Measurements from ENCODE around the gene UBE2G1. TPM values are rescaled to one million over a fixed set of nuclear protein-coding genes. Genes with fewer than 3 reads are reported as not detected.

UBE2G1 gene
- total RNA-seq, 1 donor: 45.3 TPM

DNA sequence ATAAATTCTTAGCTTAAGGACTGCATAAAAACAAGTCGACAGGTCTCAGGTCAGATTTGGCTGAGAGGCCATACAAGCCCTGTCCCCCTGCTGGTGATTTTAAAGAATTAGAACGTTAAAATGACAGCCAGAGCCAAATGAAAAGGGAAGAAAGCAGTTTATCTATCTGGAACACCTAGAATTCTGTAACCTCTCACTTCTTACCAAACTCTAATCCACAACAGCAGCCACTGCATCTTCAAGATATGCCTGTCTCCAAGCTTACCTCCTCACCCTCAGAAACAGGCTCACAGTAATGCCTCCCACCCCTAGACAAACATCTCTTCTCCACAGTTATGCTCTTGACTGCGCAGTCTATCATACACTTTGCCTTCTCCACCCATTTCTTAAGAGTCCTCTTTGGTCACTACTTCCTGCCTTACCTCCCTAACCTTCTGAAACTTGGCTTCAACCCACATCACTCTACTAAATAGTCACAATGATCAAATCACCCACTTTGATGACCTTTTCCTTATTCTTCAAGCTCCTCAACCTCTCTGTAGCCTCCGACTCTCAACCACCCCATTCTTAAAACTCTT is 116.9 kb downstream of the UBE2G1 start:
- H3K4me3 ChIP-seq (ENCODE audit: low read depth, low read length): no peak overlapping the region
- peak; percentile 59 for DNase-seq (ENCODE audit: low read depth)
- TF ChIP-seq, protein P1, sequence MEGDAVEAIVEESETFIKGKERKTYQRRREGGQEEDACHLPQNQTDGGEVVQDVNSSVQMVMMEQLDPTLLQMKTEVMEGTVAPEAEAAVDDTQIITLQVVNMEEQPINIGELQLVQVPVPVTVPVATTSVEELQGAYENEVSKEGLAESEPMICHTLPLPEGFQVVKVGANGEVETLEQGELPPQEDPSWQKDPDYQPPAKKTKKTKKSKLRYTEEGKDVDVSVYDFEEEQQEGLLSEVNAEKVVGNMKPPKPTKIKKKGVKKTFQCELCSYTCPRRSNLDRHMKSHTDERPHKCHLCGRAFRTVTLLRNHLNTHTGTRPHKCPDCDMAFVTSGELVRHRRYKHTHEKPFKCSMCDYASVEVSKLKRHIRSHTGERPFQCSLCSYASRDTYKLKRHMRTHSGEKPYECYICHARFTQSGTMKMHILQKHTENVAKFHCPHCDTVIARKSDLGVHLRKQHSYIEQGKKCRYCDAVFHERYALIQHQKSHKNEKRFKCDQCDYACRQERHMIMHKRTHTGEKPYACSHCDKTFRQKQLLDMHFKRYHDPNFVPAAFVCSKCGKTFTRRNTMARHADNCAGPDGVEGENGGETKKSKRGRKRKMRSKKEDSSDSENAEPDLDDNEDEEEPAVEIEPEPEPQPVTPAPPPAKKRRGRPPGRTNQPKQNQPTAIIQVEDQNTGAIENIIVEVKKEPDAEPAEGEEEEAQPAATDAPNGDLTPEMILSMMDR (IDR thresholded peaks at IDR 0.05; ENCODE audit: insufficient read depth, low read depth, low read length): peak; percentile 64

DNA sequence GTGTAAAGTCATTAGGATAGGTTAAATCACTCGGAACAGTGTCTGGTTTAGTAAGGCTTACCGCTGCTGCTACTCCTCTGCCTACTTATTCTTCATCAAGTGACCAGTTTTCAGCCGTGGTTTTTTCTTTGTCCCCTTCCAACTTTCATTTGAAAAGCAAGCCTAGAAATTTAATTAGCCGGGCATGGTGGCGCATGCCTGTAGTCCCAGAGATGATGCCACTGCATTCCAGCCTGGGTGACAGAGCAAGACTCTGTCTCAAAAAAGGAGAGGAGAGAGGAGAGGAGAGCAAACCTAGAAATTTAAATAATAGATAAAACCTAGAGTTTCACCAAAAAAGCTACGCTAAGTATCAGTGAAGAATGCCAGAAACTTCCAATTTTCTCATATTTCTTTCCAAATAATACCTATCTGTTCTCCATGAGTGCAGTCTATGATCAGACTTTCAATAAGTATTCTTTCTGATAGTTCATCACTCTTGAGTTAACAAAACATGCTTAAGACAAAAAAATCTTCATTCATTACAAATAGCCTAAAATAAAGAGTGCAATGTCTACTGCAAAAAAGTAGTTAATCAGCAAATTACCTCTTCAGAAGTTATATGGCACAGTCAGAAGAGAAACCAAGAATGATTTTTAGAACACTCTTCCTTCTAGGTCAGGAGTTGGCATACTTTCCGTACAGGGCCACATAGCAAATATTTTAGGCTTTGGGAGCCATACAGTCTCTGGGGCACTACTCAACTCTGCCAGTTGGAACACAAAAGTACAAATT is 117.8 kb downstream of the UBE2G1 start:
- TF ChIP-seq, protein P1 (IDR thresholded peaks at IDR 0.05; ENCODE audit: insufficient read depth, low read depth, low read length): no peak
- no peak for DNase-seq (ENCODE audit: low read depth)
- no peak overlapping the region for H3K4me3 ChIP-seq (ENCODE audit: low read depth, low read length)

DNA sequence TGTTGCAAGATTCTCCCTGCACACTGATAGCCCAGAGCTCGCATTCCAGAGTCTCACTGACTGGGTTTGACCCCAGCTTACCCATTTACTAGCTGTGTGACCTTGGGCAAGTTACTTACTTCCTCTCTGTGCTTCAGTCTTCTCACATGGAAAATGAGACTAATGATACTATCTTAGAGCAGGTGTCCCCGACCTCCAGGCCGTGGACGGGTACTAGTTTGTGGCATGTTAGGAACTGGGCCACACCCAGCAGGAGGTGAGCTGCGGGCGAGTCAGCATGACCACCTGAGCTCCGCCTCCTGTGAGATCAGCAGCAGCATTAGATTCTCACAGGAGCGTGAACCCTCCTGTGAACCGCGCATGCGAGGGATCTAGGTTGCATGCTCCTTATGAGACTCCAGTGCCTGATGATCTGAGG is 118.5 kb downstream of the UBE2G1 start:
- H3K4me3 ChIP-seq (ENCODE audit: low read depth, low read length): no peak overlapping the region
- TF ChIP-seq, protein P1 (IDR thresholded peaks at IDR 0.05; ENCODE audit: insufficient read depth, low read depth, low read length): no peak
- peak; percentile 64 for DNase-seq (ENCODE audit: low read depth)

DNA sequence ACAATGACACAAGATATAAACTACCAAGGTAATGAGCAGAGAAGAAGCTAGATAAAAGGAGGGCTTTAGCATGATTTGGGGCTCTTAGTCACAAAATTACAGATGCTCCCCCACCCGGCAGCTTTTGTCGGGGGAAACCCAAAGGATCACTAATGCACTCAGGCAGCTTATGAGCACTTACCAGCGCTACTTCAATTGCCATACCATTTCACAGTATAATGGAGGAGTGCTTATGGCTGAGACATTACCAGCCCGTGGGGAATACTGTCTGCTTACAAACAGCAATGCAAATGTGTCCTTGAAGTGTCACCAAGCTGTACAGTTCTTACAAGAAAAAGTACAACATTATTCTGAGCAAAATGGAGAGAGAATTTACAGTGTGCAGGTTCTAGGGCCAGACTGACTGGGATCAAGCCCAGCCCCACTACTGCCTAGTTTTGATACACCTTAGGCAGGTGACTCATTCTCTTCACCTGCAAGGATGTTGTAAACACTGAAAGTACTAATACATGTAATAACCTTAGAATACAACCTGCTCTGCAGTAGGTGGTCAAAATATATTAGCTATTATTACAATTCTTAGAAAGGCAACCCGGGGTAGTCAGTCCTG is 119.0 kb downstream of the UBE2G1 start:
- H3K4me3 ChIP-seq (ENCODE audit: low read depth, low read length): no peak overlapping the region
- DNase-seq (ENCODE audit: low read depth): no peak
- TF ChIP-seq, protein P1 (IDR thresholded peaks at IDR 0.05; ENCODE audit: insufficient read depth, low read depth, low read length): no peak

DNA sequence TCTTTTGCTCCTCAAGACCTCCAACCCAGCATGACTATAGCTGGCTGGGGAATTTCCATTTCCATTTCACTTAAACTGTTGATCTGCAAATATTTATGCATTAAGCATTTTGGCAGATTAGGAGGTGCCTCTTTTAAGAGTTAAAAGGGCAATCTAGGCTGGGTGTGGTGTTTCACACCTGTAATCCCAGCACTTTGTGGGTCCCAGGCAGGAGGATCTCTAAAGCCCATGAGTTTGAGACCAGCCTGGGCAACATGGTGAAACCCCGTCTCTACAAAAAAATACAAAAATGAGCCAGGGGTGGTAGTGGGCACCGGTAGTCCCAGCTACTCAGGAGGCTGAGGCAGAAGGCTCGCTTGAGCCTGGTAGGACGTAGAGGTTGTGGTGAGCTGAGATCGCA is 119.8 kb downstream of the UBE2G1 start:
- no peak overlapping the region for H3K4me3 ChIP-seq (ENCODE audit: low read depth, low read length)
- TF ChIP-seq, protein P1 (IDR thresholded peaks at IDR 0.05; ENCODE audit: insufficient read depth, low read depth, low read length): no peak
- no peak for DNase-seq (ENCODE audit: low read depth)

DNA sequence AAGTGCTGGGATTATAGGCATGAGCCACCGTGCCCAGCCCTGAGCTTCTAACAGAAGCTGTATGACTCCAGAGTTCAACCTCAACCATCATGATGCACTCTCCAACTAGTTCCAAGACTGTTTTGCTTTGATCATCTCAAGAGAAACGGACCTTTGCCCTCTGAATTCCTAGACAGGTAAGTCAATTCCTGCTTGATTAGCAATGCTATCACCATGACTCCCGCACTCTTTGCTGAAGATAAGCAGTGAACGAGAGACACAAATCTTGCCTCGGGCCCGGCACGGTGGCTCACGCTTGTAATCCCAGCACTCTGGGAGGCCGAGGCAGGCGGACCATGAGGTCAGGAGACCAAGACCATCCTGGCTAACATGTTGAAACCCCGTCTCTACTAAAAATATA is 124.9 kb downstream of the UBE2G1 start:
- no peak overlapping the region for H3K4me3 ChIP-seq (ENCODE audit: low read depth, low read length)
- no peak for DNase-seq (ENCODE audit: low read depth)
- TF ChIP-seq, protein P1 (IDR thresholded peaks at IDR 0.05; ENCODE audit: insufficient read depth, low read depth, low read length): no peak
